H1 (cell line): ENCODE results near the gene TAPT1. TPM values are rescaled to one million over a fixed set of nuclear protein-coding genes. Genes with fewer than 3 reads are reported as not detected.

Experiments
- ASH2L ChIP-seq: fragments of 200-600, 300-600 bp; sonication (generic); IDR thresholded peaks from one replicate; pipeline ENCODE4 v1.7.1; 2017; ENCODE audit warnings: low read length
- BCL11A ChIP-seq, 2 experiments: IDR thresholded peaks; one replicate each; pipeline ENCODE4 v1.6.1; 2011; ENCODE audit warnings: low read depth in 2 of 2, low read length in 2 of 2, mild to moderate bottlenecking in 2 of 2
- FOSL1 ChIP-seq: IDR thresholded peaks from 2 replicates; pipeline ENCODE4 v1.6.1; 2011; ENCODE audit warnings: mild to moderate bottlenecking, low read depth, low read length, moderate library complexity; ENCODE audit not compliant: insufficient read depth
- HDAC2 ChIP-seq, 2 experiments: fragments of 300-600 bp in 1 of 2; sonication (generic) in 1 of 2; IDR thresholded peaks; 2 replicates each; pipeline ENCODE4 v1.6.1; 2011 to 2012; ENCODE audit warnings: low read depth in 2 of 2, low read length in 2 of 2, mild to moderate bottlenecking in 2 of 2, moderate library complexity in 2 of 2, borderline replicate concordance in 1 of 2, inconsistent platforms in 1 of 2
- KDM4A ChIP-seq: IDR thresholded peaks from one replicate; pipeline ENCODE4 v1.7.1; 2012; ENCODE audit warnings: low read depth, mild to moderate bottlenecking, moderate library complexity, low read length, inconsistent platforms; ENCODE audit not compliant: severe bottlenecking
- PHF8 ChIP-seq: fragments of 200-600 bp; sonication (generic); conservative IDR thresholded peaks from 2 replicates; pipeline ENCODE4 v1.7.1; 2012; ENCODE audit warnings: low read depth, mild to moderate bottlenecking, inconsistent platforms, low read length, moderate library complexity
- POLR2A ChIP-seq, 2 experiments: IDR thresholded peaks; 1 replicate in 1 of 2; 2 replicates in 1 of 2; pipeline ENCODE4 v1.6.1; 2011; ENCODE audit warnings: low read depth in 2 of 2, low read length in 2 of 2, mild to moderate bottlenecking in 2 of 2; ENCODE audit errors: control extremely low read depth in 1 of 2
- POLR2AphosphoS5 ChIP-seq: IDR thresholded peaks from 2 replicates; pipeline ENCODE4 v1.6.1; 2011; ENCODE audit warnings: low read depth, low read length
- RAD21 ChIP-seq, 2 experiments: IDR thresholded peaks in 1 of 2; conservative IDR thresholded peaks in 1 of 2; 2 replicates each; pipeline ENCODE4 v1.6.1; 2011; ENCODE audit warnings: low read depth in 2 of 2, low read length in 2 of 2, improper control_type of control experiment in 1 of 2, inconsistent platforms in 1 of 2, mild to moderate bottlenecking in 1 of 2, moderate library complexity in 1 of 2
- SIN3A ChIP-seq, 2 experiments: IDR thresholded peaks in 1 of 2; conservative IDR thresholded peaks in 1 of 2; 2 replicates each; pipeline ENCODE4 v1.6.1; 2011 to 2012; ENCODE audit warnings: low read length in 2 of 2, improper control_type of control experiment in 1 of 2, low read depth in 1 of 2, mild to moderate bottlenecking in 1 of 2
- TAF1 ChIP-seq: IDR thresholded peaks from 2 replicates; pipeline ENCODE4 v1.6.1; 2011; ENCODE audit warnings: mild to moderate bottlenecking, low read depth, low read length
- TBP ChIP-seq: IDR thresholded peaks from 2 replicates; pipeline ENCODE4 v1.6.1; 2011; ENCODE audit warnings: low read depth, low read length, improper control_type of control experiment
- YY1 ChIP-seq: IDR thresholded peaks from 2 replicates; pipeline ENCODE4 v1.6.1; 2011; ENCODE audit warnings: low read depth, mild to moderate bottlenecking, low read length
- ZNF274 ChIP-seq: IDR thresholded peaks from 2 replicates; pipeline ENCODE4 v1.7.0; 2012; ENCODE audit warnings: low read length, borderline replicate concordance; ENCODE audit errors: extremely low read depth
- polyA plus RNA-seq, 7 experiments: library from polyadenylated mRNA; depleted of rRNA in 3 of 7; stranded (reverse) in 5 of 7; unstranded in 2 of 7; fragments of >200 nt in 5 of 7; fragments of 200-250 nt in 2 of 7; gene quantifications; 1 replicate in 5 of 7; 2 replicates in 1 of 7; 4 replicates in 1 of 7; pipeline versions ENCODE4 v1.2.1 to v1.2.3, GENCODE V29; 2011 to 2013; ENCODE audit warnings: missing spikeins in 2 of 7, mixed read lengths in 2 of 7
- total RNA-seq: library from RNA; stranded (reverse); fragmentation: NEBNext Ultra II Directional; extraction: Animal tissue kit (Norgen Biotek cat#: 25700); gene quantifications from 2 replicates; pipeline ENCODE4 v1.2.1, GENCODE V29; 2021
- TF ChIP-seq, protein P1 (sequence below): IDR thresholded peaks from 2 replicates; pipeline ENCODE4 v1.6.1; 2012; ENCODE audit warnings: inconsistent platforms

Gene TAPT1
- total and polyA plus RNA-seq, 2 of the 8 experiments (the other 6 are each of a cell fraction or from before 2014, with no cell fraction given): 4.2 to 15.3 TPM

DNA sequence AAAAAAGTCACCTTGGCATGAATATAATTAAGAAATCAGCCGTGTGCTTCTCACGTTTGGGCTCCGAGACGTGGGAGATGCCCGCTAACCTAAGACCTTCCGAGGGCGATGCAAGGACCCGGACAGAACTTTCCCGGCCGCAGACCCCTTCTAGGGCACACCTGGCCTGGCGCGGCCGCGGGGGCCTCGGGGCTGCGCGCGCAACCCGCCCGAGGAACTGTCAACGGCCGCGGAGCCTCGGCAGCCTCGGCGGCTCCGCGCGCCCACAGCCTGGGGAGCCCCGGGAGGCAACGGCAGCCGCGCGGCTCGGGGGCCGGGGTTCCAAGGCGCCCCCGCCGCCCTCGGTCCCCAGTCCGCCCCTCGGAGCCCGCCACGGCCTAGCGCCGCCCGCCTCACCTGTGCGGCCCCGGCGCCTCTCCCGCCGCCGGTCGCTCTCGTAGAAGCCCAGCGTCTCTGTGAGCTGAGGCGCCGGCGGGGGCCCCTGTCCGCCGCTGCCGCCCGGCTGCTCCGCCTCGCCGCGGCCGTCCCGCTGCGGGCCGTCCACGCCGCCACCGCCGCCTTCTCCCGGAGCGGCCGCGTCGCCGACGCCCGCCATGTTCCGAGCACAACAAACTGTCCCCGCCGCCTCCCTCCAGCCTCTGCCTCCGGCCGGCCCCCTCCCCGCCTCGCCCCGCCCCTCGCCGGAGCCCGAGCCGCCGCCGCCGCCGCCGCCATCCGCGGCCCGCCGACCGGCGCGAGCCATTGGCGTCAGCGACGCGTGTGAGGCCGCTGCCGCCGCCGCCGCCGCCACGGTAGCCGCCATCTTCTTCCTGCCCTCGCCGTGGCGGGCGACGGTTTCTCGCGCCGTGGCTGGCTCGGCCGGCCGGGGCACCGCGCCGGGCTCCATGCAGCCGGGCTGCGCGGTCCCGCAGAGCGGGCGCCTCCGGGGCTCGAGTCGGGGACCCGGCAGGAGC lies at the start of gene TAPT1 (continued):
- TF ChIP-seq, protein P1, sequence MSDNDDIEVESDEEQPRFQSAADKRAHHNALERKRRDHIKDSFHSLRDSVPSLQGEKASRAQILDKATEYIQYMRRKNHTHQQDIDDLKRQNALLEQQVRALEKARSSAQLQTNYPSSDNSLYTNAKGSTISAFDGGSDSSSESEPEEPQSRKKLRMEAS: peak; percentile 68; the same call in 1 of the 2 replicates
- TF ChIP-seq KDM4A (peak; percentile 44), RAD21 (IDR thresholded peaks at IDR 0.05 in 1 of 2, conservative IDR thresholded peaks at IDR 0.05 in 1 of 2; ENCODE audit: low read depth in 2 of 2, low read length in 2 of 2) (no peak), SIN3A (conservative IDR thresholded peaks at IDR 0.05 in 1 of 2, IDR thresholded peaks at IDR 0.05 in 1 of 2; ENCODE audit: low read depth in 1 of 2, low read length in 2 of 2) (peak; percentile 73 to 84; a peak in 2 of 4 replicates), PHF8 (peak; percentile 75), TAF1 (peak; percentile 74; the same call in 1 of the 2 replicates), ZNF274 (no peak), BCL11A (IDR thresholded peaks at IDR 0.05; ENCODE audit: low read depth in 2 of 2, low read length in 2 of 2) (no peak), TBP (peak; percentile 19; the same call in 1 of the 2 replicates), HDAC2 (IDR thresholded peaks at IDR 0.05; ENCODE audit: borderline replicate concordance in 1 of 2, low read depth in 2 of 2, low read length in 2 of 2) (no peak; a peak in 1 of 4 replicates), ASH2L (no peak), YY1 (peak; percentile 81; the same call in 1 of the 2 replicates), POLR2A (IDR thresholded peaks at IDR 0.05; ENCODE audit: control extremely low read depth in 1 of 2, low read depth in 2 of 2, low read length in 2 of 2) (peak; percentile 50 to 64; a peak in 2 of 3 replicates), POLR2AphosphoS5 (peak; percentile 79; the same call in 1 of the 2 replicates), FOSL1 (no peak)
